ENCODE measurements around the gene RTP4.

DNA sequence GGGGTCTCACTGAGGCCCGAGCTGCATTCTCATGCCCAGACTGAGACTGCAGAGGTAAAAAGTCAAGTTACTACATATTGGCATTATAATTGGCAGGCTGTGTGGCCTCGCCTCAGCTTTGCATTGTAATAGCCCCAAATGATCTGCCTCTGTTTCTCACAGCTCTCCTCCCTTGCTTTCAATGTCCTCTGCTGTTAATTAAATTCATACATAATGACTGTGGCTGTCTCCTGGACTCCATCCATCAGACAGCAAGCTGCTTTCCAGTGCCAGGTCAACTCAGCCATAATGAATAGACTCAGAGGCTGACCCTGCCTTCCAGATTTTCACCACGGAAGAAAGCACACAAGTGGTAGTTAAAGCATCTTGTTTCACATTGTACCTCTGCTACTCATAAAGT is 7.6 kb upstream of the RTP4 start:
- TF ChIP-seq POLR2AphosphoS5 (IDR thresholded peaks at IDR 0.05) (no peak), POLR2A (IDR thresholded peaks at IDR 0.05) (no peak), EP300 (IDR thresholded peaks at IDR 0.05) (no peak)
- TF ChIP-seq, protein P1, sequence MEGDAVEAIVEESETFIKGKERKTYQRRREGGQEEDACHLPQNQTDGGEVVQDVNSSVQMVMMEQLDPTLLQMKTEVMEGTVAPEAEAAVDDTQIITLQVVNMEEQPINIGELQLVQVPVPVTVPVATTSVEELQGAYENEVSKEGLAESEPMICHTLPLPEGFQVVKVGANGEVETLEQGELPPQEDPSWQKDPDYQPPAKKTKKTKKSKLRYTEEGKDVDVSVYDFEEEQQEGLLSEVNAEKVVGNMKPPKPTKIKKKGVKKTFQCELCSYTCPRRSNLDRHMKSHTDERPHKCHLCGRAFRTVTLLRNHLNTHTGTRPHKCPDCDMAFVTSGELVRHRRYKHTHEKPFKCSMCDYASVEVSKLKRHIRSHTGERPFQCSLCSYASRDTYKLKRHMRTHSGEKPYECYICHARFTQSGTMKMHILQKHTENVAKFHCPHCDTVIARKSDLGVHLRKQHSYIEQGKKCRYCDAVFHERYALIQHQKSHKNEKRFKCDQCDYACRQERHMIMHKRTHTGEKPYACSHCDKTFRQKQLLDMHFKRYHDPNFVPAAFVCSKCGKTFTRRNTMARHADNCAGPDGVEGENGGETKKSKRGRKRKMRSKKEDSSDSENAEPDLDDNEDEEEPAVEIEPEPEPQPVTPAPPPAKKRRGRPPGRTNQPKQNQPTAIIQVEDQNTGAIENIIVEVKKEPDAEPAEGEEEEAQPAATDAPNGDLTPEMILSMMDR (IDR thresholded peaks at IDR 0.05), result no peak

Data from suprapubic skin (tissue), 4 donors.